ENCODE results near the gene SHCBP1. TPM values are rescaled to one million over a fixed set of nuclear protein-coding genes. Genes with fewer than 3 reads are reported as not detected.

SHCBP1 gene
- total and polyA plus RNA-seq, 10 of the 15 experiments (the other 5 are each of a cell fraction or from before 2014, with no cell fraction given): 9.5 to 73.3 (median 30.2) TPM

GRCh38 chr16:46577988-46578579, 43.1 kb downstream of the SHCBP1 start:
- no peak overlapping the region for H3K4me2 ChIP-seq (ENCODE audit: control insufficient read depth, insufficient read depth)
- no TSS peak for BruUV-seq (replicated peaks)
- no peak overlapping the region for H3K27ac ChIP-seq (ENCODE audit: control insufficient read depth, insufficient read depth)
- no peaks in the 10 kb centered on the region for H3K9me3 ChIP-seq (replicated peaks; ENCODE audit: control insufficient read depth, insufficient read depth, low read length)
- RAD21 ChIA-PET (ENCODE audit: unreplicated experiment): no interaction called here
- no peak for ATAC-seq
- H4K20me1 ChIP-seq (ENCODE audit: control insufficient read depth, insufficient read depth): no peaks in the 10 kb centered on the region
- 94% methylated on average over 3 of the region's 3 CpGs for WGBS (ENCODE audit: insufficient coverage, insufficient replicate concordance, low lambda C conversion rate, missing lambda C conversion rate)
- H3K79me2 ChIP-seq (ENCODE audit: control insufficient read depth, insufficient read depth, low read length): no peaks in the 10 kb centered on the region
- no peak for DNase-seq (ENCODE audit: low read depth, low spot score)
- TF ChIP-seq STAT1 (conservative IDR thresholded peaks at IDR 0.05): no peak
- TF ChIP-seq SMC3 (IDR thresholded peaks at IDR 0.05; ENCODE audit: borderline replicate concordance, low read length): no peak
- TF ChIP-seq KDM1A (IDR thresholded peaks at IDR 0.05; ENCODE audit: borderline replicate concordance): no peak
- H3K9ac ChIP-seq (ENCODE audit: control insufficient read depth, insufficient read depth, low read length): no peak overlapping the region
- FAIRE-seq: no peak
- no peak overlapping the region for H3K4me3 ChIP-seq
- CTCF ChIA-PET: no interaction called here
- intact Hi-C loops (cut with micrococcal nuclease; ENCODE audit: unreplicated experiment): no loop called here
- SMC1A ChIA-PET (ENCODE audit: uncharacterized antibody, unreplicated experiment): interaction anchor here (2.9 kb wide), 1 partner anchor 41 kb away, joined by 6 read pairs; no protein-coding TSS in a partner anchor
- in situ Hi-C loops (cut with MboI): no loop called here
- POLR2A ChIA-PET: no interaction called here
- H2AFZ ChIP-seq (ENCODE audit: control insufficient read depth, low read depth, low read length): no peak overlapping the region
- no peaks in the 10 kb centered on the region for H3K27me3 ChIP-seq (replicated peaks in 1 of 2; ENCODE audit: control insufficient read depth in 2 of 2, insufficient read depth in 2 of 2, low read length in 1 of 2)
- H3K36me3 ChIP-seq (ENCODE audit: control insufficient read depth in 2 of 2, insufficient read depth in 2 of 2, low read length in 1 of 2): peaks cover 6 to 20% of the 10 kb centered on the region in 2 experiments
- no peaks in the 10 kb centered on the region for H3K4me1 ChIP-seq (ENCODE audit: control insufficient read depth, insufficient read depth, low read length)

GRCh38 chr16:46573834-46574159, 47.4 kb downstream of the SHCBP1 start:
- in situ Hi-C loops (cut with MboI) (no loop called here), intact Hi-C loops (cut with micrococcal nuclease; ENCODE audit: unreplicated experiment) (no loop called here)
- Histone ChIP-seq H3K36me3 (ENCODE audit: control insufficient read depth in 2 of 2, insufficient read depth in 2 of 2, low read length in 1 of 2) (peaks cover 1 to 3% of the 10 kb centered on the region in 2 experiments; a peak in 2 of 4 replicates), H2AFZ (ENCODE audit: control insufficient read depth, low read depth, low read length) (no peak overlapping the region), H3K4me2 (ENCODE audit: control insufficient read depth, insufficient read depth) (no peak overlapping the region), H3K9me3 (replicated peaks; ENCODE audit: control insufficient read depth, insufficient read depth, low read length) (no peaks in the 10 kb centered on the region), H3K27ac (ENCODE audit: control insufficient read depth, insufficient read depth) (no peak overlapping the region), H4K20me1 (ENCODE audit: control insufficient read depth, insufficient read depth) (no peaks in the 10 kb centered on the region), H3K4me1 (ENCODE audit: control insufficient read depth, insufficient read depth, low read length) (no peaks in the 10 kb centered on the region), H3K9ac (ENCODE audit: control insufficient read depth, insufficient read depth, low read length) (no peak overlapping the region), H3K27me3 (replicated peaks in 1 of 2; ENCODE audit: control insufficient read depth in 2 of 2, insufficient read depth in 2 of 2, low read length in 1 of 2) (no peaks in the 10 kb centered on the region), H3K79me2 (ENCODE audit: control insufficient read depth, insufficient read depth, low read length) (no peaks in the 10 kb centered on the region), H3K4me3 (no peak overlapping the region)
- CTCF ChIA-PET: interaction anchor here (1.2 kb wide), 1 partner anchor 20 kb away, joined by 3 read pairs; no protein-coding TSS in a partner anchor
- 62% methylated on average over 13 of the region's 13 CpGs for WGBS (ENCODE audit: insufficient coverage, insufficient replicate concordance, low lambda C conversion rate, missing lambda C conversion rate)
- DNase-seq (ENCODE audit: low read depth, low spot score): no peak
- no peak for ATAC-seq
- no TSS peak for BruUV-seq (replicated peaks)
- no peak for FAIRE-seq
- SMC1A ChIA-PET (ENCODE audit: uncharacterized antibody, unreplicated experiment): no interaction called here
- RAD21 ChIA-PET (ENCODE audit: unreplicated experiment): no interaction called here
- POLR2A ChIA-PET: no interaction called here
- TF ChIP-seq EGR1 (IDR thresholded peaks at IDR 0.05; ENCODE audit: borderline replicate concordance in 1 of 2, low read depth in 2 of 2, low read length in 2 of 2) (no peak), EP300 (IDR thresholded peaks at IDR 0.05; ENCODE audit: borderline replicate concordance in 1 of 2, control insufficient read depth in 1 of 2, low read depth in 2 of 2, low read length in 2 of 2) (no peak), ETV6 (conservative IDR thresholded peaks at IDR 0.05 in 1 of 2, IDR thresholded peaks at IDR 0.05 in 1 of 2; ENCODE audit: borderline replicate concordance in 1 of 2, low read depth in 1 of 2) (no peak), ZSCAN29 (IDR thresholded peaks at IDR 0.05) (no peak), FOXM1 (IDR thresholded peaks at IDR 0.05; ENCODE audit: low read depth, low read length) (no peak), POLR2AphosphoS2 (IDR thresholded peaks at IDR 0.05; ENCODE audit: low read depth, low read length) (no peak), ATF2 (IDR thresholded peaks at IDR 0.05; ENCODE audit: low read length) (no peak), SIN3A (IDR thresholded peaks at IDR 0.05; ENCODE audit: low read depth, low read length) (no peak), ESRRA (IDR thresholded peaks at IDR 0.05; ENCODE audit: low read length) (no peak), IRF3 (IDR thresholded peaks at IDR 0.05) (no peak), RUNX3 (IDR thresholded peaks at IDR 0.05; ENCODE audit: low read length) (no peak)
